ENCODE measurements around the gene RHBDL2. TPM values are rescaled to one million over a fixed set of nuclear protein-coding genes. Genes with fewer than 3 reads are reported as not detected.

Gene RHBDL2
- polyA plus RNA-seq, 1 donor from 2014 or later: not detected

DNA sequence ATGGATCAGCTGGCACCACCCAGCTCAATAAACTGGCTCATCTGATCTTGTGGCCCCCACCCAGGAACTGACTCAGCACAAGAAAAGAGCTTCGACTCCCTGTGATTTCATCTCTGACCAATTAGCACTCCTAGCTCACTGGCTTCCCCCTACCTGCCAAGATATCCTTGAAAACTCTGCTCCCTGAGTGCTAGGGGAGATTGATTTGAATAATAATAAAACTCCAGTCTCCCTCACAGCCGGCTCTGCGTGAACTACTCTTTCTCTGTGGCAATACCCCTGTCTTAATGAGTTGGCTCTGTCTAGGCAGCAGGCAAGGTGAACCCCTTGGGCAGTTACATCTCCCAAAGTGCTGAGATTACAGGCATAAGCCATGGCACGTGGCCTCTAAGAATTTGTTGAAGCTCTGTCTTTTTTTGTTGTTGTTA is 11.8 kb upstream of the RHBDL2 start:
- Histone ChIP-seq H4K20me1 (ENCODE audit: insufficient read depth) (no peaks in the 10 kb centered on the region), H3F3A (ENCODE audit: insufficient read depth, low read length, poor library complexity, severe bottlenecking) (no peaks in the 10 kb centered on the region), H3K79me2 (replicated peaks; ENCODE audit: insufficient read depth, low read length) (no peaks in the 10 kb centered on the region), H3K27ac (ENCODE audit: low read length) (no peak overlapping the region), H3K9ac (ENCODE audit: low read length) (no peak overlapping the region), H3K4me2 (ENCODE audit: low read length) (no peak overlapping the region), H3K36me3 (ENCODE audit: insufficient read depth, low read length) (no peaks in the 10 kb centered on the region), H2AFZ (ENCODE audit: low read depth, low read length) (no peak overlapping the region), H3K27me3 (ENCODE audit: insufficient read depth, low read depth, low read length) (no peaks in the 10 kb centered on the region), H3K9me3 (ENCODE audit: low read length) (no peaks in the 10 kb centered on the region), H3K4me3 (ENCODE audit: low read length) (no peak overlapping the region), H3K9me2 (ENCODE audit: insufficient read depth, low read length) (no peaks in the 10 kb centered on the region)
- no peak for TF ChIP-seq EP300 (conservative IDR thresholded peaks at IDR 0.05; ENCODE audit: poor library complexity, severe bottlenecking)

DNA sequence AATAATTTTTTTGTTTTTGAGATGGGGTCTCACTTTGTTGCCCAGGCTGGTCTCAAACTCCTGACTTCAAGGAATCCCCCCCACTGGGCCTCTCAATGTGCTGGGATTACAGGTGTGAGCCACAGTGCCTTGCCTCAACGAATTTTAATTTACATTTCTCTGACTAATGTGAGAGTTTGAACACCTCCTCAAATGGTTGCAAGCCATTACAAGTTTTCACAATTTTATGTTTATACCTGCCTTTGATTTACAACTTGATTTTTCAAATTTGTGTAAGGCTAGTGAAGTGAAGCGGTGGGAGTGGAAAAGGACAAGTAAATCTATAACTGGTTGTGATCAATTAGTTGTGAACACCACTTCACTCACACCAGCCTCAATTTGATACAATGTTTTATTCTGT is 8.9 kb upstream of the RHBDL2 start:
- H3K9me3 ChIP-seq (ENCODE audit: low read length): no peaks in the 10 kb centered on the region
- H3K9ac ChIP-seq (ENCODE audit: low read length): no peak overlapping the region
- no peaks in the 10 kb centered on the region for H3K27me3 ChIP-seq (ENCODE audit: insufficient read depth, low read depth, low read length)
- no peak overlapping the region for H2AFZ ChIP-seq (ENCODE audit: low read depth, low read length)
- H3K36me3 ChIP-seq (ENCODE audit: insufficient read depth, low read length): no peaks in the 10 kb centered on the region
- TF ChIP-seq EP300 (conservative IDR thresholded peaks at IDR 0.05; ENCODE audit: poor library complexity, severe bottlenecking): no peak
- no peak for TF ChIP-seq SMC3 (conservative IDR thresholded peaks at IDR 0.05; ENCODE audit: poor library complexity)
- TF ChIP-seq REST (IDR thresholded peaks at IDR 0.05; ENCODE audit: borderline replicate concordance): no peak
- TF ChIP-seq MXI1 (conservative IDR thresholded peaks at IDR 0.05; ENCODE audit: poor library complexity, severe bottlenecking): no peak
- no peak for TF ChIP-seq EZH2 (IDR thresholded peaks at IDR 0.05; ENCODE audit: borderline replicate concordance, insufficient read depth, low read length, poor library complexity, severe bottlenecking)
- no peak for TF ChIP-seq TAF1 (IDR thresholded peaks at IDR 0.05; ENCODE audit: low read depth)
- no peak for TF ChIP-seq RAD21 (conservative IDR thresholded peaks at IDR 0.05)
- TF ChIP-seq POLR2AphosphoS5 (IDR thresholded peaks at IDR 0.05): no peak
- TF ChIP-seq CTCF (IDR thresholded peaks at IDR 0.05; ENCODE audit: poor library complexity, severe bottlenecking): no peak
- no peaks in the 10 kb centered on the region for H3K79me2 ChIP-seq (replicated peaks; ENCODE audit: insufficient read depth, low read length)
- no peaks in the 10 kb centered on the region for H4K20me1 ChIP-seq (ENCODE audit: insufficient read depth)
- H3F3A ChIP-seq (ENCODE audit: insufficient read depth, low read length, poor library complexity, severe bottlenecking): no peaks in the 10 kb centered on the region
- no peak overlapping the region for H3K27ac ChIP-seq (ENCODE audit: low read length)
- H3K4me3 ChIP-seq (ENCODE audit: low read length): no peak overlapping the region
- H3K9me2 ChIP-seq (ENCODE audit: insufficient read depth, low read length): no peaks in the 10 kb centered on the region
- no peak overlapping the region for H3K4me2 ChIP-seq (ENCODE audit: low read length)

- Histone ChIP-seq H2AFZ (ENCODE audit: low read depth, low read length) (no peak overlapping the region), H4K20me1 (ENCODE audit: insufficient read depth) (no peaks in the 10 kb centered on the region)
- no peak for TF ChIP-seq TAF1 (IDR thresholded peaks at IDR 0.05; ENCODE audit: low read depth)
- no peak for TF ChIP-seq EZH2 (IDR thresholded peaks at IDR 0.05; ENCODE audit: borderline replicate concordance, insufficient read depth, low read length, poor library complexity, severe bottlenecking)
- no peak for TF ChIP-seq SMC3 (conservative IDR thresholded peaks at IDR 0.05; ENCODE audit: poor library complexity)
- no peak for TF ChIP-seq REST (IDR thresholded peaks at IDR 0.05; ENCODE audit: borderline replicate concordance)
- no peak for TF ChIP-seq POLR2AphosphoS5 (IDR thresholded peaks at IDR 0.05)
- TF ChIP-seq CTCF (IDR thresholded peaks at IDR 0.05; ENCODE audit: poor library complexity, severe bottlenecking): no peak
- TF ChIP-seq MXI1 (conservative IDR thresholded peaks at IDR 0.05; ENCODE audit: poor library complexity, severe bottlenecking): no peak
- TF ChIP-seq RAD21 (conservative IDR thresholded peaks at IDR 0.05): no peak
- TF ChIP-seq EP300 (conservative IDR thresholded peaks at IDR 0.05; ENCODE audit: poor library complexity, severe bottlenecking): no peak
Measured at GRCh38 chr1:38944547-38944946, 2.9 kb upstream of the RHBDL2 start.

More at GRCh38 chr1:38944547-38944946, 2.9 kb upstream of the RHBDL2 start:
- H3K4me3 ChIP-seq (ENCODE audit: low read length): no peak overlapping the region
- no peak overlapping the region for H3K9ac ChIP-seq (ENCODE audit: low read length)
- H3K9me3 ChIP-seq (ENCODE audit: low read length): no peaks in the 10 kb centered on the region
- H3K36me3 ChIP-seq (ENCODE audit: insufficient read depth, low read length): no peaks in the 10 kb centered on the region
- H3K27ac ChIP-seq (ENCODE audit: low read length): no peak overlapping the region
- H3K9me2 ChIP-seq (ENCODE audit: insufficient read depth, low read length): no peaks in the 10 kb centered on the region
- no peaks in the 10 kb centered on the region for H3K79me2 ChIP-seq (replicated peaks; ENCODE audit: insufficient read depth, low read length)
- H3K4me2 ChIP-seq (ENCODE audit: low read length): no peak overlapping the region
- no peaks in the 10 kb centered on the region for H3K27me3 ChIP-seq (ENCODE audit: insufficient read depth, low read depth, low read length)
- no peaks in the 10 kb centered on the region for H3F3A ChIP-seq (ENCODE audit: insufficient read depth, low read length, poor library complexity, severe bottlenecking)
